DMS79 treated with DMSO at 0.1 percent for 48 hours (cell line): Measurements from ENCODE around the gene KLRG1.

ENCODE experiments used
- DNase-seq: peaks from one replicate; lab custom pipeline; 2025; lab: John Stamatoyannopoulos, UW

Gene KLRG1

DNA sequence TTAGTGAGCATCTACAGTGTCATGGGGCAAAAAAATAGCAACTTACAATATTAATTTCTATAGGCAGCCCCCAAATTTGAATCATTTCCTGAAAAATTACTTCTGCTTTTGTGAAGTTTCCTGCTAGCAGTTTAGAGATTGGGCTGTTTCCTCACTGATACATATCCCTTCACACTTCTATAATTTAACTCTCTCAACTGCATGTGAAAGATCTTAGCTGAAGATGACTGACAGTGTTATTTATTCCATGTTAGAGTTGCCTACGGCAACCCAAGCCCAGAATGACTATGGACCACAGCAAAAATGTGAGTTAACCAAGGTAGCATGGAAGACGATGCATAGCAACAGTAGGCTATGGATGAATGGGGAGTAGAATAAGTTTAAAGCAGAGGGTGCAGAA, at the start of gene KLRG1:
Gene KLRG1 (plus strand): TSS at position 134 of the 400 bp plus-strand sequence. CDS start 90 bp downstream, at position 224.
- DNase-seq, result no peak

DNA sequence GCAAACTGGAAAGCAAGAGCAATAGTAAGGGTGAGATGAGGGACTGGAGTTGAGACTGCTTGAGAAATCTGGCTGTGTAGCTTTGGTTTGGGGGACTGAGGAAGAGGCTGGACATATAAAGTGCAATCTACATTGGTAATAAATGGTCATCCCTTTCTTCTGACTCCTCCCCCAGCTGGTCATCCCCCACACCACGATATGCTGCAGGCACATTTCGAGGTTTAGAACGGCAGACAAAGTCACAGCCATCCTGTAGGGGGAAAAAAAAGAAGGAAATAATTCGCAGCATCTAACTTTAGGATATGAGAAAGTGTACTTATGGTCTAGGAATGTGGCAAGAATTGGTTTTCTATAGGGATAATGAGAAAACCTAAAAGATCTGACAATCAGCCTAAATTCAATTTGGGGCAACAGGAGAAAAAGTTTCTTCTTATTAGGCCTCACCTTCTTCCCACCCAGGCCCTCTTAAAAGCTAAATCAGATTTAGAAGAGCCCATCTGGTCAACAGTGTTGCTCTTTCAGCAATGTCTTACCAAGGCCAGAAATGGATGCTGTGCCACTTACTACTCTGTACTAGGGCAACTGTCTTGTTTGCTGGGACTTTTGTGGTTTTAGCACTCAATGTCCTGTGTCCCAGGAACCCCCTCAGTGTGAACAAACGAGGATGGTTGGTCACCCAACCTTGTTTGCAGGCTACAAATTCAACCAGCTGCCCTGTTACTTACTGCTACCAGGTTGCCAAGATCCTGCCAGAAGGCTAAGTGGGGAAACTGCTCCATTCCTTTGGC, 47.5 kb upstream of the KLRG1 start:
- no peak for DNase-seq

DNA sequence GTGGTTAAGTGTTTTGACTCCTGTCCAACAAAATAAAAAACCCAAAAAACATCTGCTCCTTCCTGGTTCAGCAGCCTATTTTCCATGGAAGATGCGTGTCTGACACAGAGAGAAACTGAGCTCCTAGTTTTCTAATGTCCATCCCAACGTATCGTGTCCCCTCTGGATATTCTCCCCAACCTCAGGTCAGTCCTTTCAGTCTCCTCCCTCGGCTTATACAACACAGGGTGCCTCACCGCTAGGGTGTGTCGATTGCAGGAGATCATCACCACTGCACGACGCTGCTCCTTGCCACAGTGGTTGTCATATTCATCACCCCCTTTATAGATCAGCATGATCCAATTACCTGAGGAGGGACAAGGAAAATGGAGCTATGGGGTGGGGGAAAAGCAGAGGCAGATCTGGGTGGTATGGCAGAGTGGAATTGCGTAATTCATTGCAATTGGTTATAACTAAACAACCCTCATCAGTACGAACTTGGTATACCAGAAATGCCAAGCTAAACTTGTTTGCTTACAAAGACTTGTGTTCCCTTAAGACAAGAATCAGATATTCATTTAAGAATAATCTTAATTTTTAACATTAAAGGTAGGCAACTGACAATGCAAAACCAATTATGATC, 45.7 kb upstream of the KLRG1 start:
- no peak for DNase-seq

DNA sequence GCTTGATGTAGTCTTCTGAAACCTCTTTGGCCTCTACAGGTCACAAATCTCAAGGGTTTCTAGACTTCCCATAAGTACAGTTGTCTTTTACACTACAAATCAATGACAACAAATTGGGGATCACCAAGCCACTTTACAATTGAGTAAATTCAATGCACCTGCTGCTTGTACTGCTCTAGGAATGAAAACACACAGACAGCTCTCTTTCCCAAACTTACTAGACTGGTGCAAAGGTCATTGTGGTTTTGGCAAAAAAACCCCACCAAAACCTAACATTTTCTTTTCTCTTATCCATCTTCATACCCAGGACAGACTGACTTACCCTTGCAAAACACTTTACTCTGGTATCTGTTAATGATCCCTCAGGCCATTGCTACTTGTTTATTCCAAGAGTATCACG, 42.6 kb upstream of the KLRG1 start:
- no peak for DNase-seq

DNA sequence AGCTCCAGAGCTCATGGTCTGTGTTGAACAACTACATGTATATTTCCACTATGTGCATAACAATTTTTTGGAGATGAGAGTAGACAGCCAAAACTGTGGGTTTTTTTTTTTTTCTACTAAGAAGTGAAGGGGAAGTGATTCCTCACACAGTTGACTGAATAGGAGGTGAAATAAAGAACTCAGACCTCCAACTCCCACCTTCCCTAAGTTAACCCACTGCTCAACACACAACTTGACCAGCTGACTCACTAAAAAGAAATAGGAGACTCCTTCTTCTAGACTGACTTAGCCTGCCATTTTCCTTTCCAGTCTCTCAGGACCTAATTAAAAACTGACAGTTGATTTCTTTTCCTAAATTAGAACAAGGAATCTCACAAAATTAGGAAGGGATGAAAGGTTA, 41.6 kb upstream of the KLRG1 start:
- DNase-seq, result no peak

DNA sequence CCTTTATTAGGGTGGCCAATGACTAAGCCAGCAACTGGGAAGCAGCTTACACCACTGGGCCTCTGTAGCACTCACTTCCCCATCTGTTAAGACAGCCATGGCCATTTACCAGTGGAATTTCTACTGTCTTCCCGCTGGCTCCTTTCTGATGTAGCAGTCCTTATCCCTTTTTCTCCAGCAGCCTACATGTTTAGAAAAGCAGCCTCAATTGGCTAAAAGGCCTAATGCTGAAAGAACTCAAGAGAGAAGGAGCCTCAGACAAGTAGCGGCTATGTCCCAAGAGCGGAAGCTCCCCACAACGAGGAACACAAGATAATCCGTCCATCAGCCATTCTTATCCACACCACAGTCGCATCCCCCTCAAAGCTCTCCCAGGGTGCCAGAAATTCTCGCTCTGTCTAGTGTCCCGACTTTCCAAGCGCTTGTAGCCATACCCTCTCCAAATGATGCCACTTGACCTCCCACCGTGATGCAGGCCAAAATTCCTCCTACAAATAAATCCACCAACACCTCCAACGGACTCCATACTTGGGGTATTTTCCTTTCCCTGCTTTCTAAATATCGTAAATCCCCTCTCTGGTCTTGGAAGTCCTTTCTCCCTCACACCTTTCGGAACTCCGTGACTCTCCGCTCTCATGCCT, 40.5 kb upstream of the KLRG1 start:
- peak; percentile 12 for DNase-seq

DNA sequence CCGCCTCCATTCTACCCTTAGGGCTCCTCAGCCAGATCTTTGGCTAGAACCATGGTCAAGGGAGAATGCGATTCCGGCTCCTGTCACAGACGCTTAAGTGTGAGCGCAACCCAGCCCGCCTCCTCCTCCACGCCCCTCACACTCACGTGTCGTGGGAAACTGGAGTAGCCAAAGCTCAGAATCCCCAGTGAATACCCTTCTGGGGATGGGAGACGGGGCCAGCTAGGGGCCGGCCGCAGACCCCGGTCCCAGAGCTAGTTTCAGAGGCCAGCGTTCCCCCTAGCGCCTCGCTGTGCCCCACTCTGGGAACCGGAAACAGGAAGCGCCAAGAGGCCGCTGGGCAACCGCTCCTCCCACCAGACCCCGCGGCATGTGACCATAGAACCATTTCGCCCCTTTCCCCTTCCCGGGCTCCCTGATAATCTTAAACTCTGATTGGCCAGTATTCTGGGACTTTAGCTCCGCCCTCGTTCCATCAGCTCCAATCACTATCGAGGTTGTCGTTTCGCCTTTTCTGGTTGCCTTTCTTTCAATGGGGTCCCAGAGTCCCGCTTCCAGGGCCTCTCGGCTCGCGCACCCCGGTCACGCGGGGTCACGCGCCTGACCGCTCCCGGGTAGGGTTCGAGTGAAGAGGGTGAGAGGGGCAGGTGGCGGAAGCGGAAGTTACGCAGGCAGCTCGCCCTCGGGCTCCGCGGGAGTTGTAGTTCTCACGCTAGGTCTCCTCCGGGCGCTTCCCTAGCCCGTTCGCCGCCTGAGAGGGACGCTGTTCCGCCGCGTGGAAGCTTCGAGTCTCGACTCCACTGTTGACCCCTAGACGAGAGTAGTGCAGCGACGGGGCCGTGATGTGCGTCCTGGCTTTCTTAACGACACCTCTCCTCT, 39.8 kb upstream of the KLRG1 start, which contains the start of gene M6PR:
Gene M6PR (minus strand): TSS at position 304 of the 879 bp plus-strand sequence. CDS start 3,241 bp downstream, outside the sequence.
- peak; percentile 99 for DNase-seq

DNA sequence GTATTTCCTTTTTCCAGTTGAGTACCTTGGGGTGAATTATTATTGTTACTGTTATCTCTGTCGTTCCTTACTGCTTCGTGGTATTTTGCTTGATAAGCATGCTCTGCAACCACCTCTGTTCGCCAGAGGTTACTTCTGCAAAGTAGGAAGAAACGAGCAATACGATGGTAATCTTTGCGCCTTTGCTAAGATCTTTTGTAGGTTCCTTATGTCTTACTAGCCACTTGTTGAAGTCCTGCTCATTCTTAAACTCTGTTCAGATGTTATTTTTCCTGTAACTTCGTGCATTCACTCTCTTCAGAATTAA, 39.2 kb upstream of the KLRG1 start:
- DNase-seq, result no peak

DNA sequence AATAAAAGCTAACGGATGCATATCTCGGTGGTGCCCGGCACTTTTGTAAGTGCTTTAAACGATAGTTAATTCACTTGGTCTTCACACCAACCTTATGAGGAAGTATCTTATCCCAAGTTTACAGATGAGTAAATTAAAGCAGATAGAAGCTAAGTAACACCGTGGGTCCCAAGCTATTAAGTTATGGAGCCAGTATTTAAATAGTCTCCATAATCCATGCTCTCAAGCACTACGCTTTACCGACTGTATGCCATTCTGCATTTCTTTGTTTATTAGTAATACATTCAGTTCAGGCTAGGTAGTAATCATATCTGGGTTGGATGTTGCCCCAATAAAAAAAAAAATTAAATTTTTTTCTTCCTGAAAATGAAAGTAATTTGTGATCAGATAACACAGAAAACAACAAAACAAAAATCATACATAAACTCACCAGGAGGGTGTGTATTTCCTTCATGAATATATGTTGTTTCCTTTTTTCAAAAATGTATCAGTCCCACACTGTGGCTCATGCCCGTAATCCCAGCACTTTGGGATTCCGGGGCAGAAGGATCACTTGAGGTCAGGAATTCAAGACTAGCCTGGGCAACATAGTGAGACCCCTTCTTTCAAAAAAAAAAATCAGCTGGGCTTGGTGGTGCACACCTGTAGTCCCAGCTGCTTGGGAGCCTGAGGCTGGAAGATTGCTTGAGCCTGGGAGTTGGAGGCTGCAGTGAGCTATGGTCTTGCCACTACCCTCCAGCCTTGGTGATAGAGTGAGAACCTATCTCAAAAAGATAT, 38.5 kb upstream of the KLRG1 start:
- no peak for DNase-seq

DNA sequence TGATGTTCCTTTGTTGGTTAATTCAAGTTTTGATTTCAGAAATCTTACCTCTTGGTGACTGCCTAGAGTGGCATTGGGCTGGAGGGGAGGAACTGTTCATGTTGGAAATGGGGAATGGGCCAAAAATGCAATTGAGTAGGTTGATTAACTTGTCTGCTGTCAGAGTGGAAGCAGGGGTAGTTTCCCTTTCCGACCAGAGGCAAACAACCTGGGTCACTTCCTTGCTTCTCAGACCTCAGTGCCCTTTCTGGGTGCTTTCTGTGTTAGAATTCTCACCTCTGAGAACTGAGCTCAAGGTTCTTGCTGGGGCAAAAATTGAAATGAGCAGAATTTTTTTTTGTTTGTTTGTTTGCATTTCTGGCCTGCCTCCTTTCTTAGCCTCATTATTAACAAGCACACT, 37.6 kb upstream of the KLRG1 start:
- no peak for DNase-seq

DNA sequence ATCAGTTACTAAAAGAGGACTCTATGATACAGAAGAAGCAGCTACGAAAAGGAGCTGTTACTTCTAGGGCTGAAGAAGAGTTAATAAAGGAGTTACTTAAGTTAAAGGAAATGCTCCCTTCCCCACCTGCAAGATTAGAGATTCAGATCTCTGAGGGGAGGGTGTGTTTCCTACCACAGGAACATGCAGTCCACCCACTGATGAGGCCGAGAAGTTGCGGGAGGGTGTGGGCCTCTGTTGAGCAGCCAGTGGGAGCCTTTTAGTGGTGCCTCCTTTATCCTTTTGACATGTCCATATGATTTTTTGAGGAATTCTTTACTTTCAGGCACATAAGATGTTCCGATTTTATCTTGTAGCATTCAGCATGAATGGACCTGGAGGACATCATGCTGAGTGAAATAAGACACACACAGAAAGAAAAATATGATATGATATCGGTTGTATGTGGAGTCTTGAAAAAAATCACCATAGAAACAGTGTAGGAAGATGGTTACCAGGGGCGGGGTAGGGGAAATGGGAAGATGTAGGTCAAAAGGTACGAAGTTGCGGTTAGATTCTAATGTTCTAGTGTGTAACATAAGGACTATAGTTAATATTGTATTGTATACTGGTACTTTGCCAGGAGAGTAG, 35.5 kb upstream of the KLRG1 start:
- no peak for DNase-seq

DNA sequence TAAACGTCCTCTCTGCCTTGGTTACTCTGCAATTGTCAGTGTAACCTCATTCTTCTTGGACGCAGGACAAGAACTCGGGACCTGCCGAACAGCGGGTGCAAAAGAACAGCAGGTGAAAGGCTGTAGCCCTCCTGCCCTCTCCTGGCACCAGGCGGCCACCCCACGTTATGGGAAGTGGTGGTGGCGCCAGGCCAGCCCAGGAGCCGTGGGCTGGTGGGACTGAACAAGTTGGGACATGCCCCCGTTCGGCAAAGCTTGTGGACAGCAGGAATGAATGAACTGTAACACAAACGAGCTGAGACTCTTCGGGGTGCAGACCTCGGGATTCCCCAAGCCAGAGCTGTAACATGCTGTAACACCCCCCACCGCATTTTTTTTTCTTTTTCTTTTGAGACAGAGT, 33.3 kb upstream of the KLRG1 start:
- DNase-seq, result no peak

DNA sequence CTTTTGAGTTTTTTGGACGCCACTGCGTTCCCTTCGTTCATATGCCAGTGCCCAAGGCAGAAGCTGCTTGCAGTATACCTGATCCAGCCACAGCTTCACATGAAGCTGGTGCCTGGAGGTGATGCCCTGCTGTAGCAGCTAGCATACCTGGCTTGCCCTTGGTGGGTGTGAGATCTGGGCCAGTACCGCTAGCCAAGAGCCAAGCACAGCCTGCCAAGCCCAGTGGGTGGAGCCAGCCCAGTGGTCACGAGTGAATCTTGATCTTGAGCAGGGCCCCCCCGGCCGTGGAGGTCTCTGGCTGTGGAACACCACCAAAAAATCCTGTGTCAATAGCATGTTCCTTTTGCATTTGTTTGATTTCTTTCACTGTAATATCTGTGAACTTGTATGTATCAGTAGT, 32.6 kb upstream of the KLRG1 start:
- no peak for DNase-seq

DNA sequence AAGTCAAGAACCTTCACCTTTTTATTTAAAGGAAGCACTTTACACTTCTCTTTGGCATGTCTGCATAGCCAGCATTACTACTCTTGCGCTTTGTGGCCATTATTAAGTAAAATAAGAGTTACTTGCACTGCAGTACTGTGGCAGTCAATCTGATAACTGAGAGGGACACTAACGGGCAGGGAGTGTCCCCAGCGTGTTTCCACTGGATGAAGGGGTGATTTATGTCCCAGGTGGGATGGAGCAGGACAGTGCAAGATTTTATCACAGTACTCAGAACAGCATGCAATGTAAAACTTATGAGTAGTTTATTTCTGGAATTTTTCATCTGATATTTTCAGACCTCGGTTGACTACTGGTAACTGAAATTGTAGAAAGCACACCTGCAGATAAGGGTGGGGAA, 31.8 kb upstream of the KLRG1 start:
- no peak for DNase-seq

DNA sequence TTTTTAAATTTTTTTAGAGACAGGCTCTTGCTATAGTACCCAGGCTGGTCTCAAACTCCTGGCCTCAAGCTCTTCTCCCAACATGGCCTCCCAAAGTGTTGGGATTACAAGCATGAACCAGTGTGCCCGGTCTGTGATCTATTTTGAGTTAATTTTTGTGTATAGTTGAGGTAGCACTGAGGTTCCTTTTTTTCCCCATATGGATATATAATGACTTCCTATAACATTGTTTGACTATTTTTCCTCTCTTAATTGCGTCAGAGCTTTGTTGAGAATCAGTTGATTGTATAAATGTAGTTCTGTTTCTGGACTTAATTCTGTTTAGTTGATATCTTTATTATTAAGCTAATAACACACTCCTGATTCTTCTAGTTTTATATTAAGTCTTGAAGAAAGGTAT, 31.3 kb upstream of the KLRG1 start:
- no peak for DNase-seq

DNA sequence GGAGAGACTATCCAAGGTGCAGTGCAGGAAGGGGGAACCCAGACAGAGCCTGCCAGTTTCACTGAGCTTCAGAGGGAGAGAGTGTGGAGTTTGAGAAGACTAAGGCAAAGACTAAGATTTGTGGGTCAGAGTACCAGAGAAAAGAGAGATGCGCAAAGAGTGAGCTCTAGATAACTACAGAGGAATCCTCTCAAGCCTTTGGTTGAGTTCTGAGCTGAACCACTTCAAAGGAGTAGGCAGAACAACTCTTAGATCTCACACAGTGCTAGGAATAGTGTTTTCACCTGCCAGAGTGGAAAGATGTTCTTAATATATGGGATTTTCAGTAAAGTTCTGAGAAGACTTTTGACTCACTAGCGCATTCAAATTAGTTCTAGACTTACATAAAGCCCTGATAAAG, 29.2 kb upstream of the KLRG1 start:
- DNase-seq, result no peak

DNA sequence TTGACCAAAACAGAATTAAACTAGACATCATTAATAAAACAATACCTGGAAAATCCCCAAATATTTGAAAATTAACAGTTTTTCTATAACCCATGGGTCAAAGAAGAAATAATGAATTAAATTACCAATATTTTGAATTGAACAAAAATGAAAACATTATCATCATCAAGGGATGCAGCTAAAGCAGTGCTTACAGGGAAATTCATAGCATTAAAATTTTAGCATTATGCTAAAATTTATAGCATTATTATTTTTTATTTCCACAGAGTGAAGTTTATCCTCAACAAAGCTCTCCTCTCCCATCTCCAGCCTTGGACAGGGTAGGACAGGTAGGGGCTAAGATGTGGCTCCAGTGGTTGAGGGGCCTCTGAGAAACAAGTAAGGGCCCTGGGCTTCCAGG, 20.6 kb upstream of the KLRG1 start:
- no peak for DNase-seq

DNA sequence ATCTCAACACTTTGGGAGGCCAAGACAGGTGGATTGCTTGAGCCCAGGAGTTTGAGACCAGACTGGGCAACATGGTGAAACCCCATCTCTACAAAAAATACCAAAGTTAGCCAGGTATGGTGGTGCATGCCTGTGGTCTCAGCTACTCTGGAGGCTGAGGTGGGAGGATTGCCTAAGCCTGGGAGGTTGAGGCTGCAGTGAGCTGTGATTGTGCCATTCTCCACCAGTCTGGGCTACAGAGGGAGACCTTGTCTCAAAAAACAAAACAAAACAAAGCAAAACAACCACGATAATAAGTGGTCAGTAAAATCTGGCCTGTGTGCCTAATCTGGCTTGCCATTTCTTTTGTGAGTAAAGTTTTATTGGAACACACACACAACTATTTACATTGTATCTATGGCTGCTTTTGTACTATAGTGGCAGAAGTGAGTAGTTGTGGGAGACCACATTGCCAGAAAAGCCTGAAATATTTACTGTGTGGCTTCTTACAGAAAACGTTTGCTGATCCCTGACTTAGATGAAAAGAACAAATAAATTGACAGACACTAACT, 19.4 kb upstream of the KLRG1 start:
- DNase-seq, result no peak

DNA sequence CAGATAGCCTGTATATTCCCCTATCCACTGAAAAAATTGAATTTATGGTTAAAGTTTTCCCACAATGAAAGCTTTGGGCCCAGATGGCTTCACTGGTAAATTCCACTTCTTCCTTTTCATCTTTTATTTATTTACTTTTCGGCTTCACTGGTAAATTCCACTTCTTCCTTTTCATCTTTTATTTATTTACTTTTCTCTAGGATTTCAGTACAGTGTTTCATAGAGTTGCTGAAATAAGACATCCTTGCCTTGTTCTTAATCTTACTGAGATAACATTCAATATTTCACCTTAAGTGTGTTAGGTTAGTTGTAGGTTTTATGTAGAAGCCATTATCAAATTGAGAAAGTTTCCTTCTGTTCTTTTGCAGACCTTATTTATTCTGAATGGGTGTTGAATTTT, 18.9 kb upstream of the KLRG1 start:
- no peak for DNase-seq

DNA sequence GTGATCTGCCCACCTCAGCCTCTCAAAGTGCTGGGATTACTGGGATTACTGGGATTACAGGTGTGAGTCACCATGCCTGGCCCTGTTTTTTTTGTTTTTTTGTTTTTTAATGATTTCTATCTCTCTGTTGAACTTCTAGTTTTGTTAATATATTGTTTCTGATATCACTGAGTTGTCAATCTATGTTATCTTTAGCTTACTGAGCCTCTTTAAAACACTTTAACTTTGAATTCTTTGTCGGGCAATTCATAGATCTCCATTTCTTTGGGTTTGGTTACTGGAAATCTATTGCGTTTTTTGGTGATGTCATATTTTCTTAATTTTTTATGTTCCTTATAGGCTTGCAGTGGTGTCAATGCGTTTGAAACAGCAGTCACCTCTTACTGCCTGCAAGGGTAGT, 9.2 kb upstream of the KLRG1 start:
- no peak for DNase-seq

DNA sequence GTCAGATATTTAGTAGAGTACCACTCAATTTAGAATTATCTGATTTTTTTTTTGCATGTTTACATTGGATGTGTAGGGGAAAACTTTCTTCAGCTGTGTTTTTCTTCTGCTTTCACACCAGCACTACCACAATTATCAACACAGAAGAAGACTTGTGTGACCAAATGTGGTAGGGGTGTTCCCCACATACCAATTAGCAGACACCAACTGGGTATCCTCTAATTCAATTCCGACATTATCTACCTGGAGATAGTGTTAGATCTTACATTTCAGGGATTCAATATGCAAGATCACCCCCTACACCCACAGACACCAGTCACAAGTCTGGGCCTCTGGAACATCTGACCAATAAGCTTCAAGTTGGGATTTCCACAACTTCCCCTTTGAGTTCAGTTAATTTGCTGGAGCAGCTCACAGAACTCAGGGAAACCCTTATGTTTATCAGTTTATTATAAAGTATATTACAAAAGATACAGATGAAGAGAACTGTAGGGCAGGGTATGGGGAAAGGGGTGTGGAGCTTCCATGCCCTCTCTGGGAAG, 4.1 kb upstream of the KLRG1 start:
- no peak for DNase-seq
